LNCaP clone FGC (cell line): ENCODE data around the gene COL18A1.
"Not testable (repeated sequence)": the region's sequence is repeated elsewhere in the genome, so short reads cannot be mapped to it uniquely, and the experiment has no call there.

ENCODE experiments used
- DNase-seq: peaks from one replicate; pipeline ENCODE4 v3.0.0-alpha.2; 2011; ENCODE audit warnings: low read depth
- H3K4me3 ChIP-seq: 2 replicates; pipeline ENCODE4 v1.5.1; 2011; ENCODE audit warnings: mild to moderate bottlenecking, low read depth, low read length, control low read depth
- CTCF ChIP-seq: IDR thresholded peaks from 2 replicates; pipeline ENCODE4 v1.5.1; 2012; ENCODE audit warnings: mild to moderate bottlenecking; ENCODE audit not compliant: control insufficient read depth, insufficient read depth; ENCODE audit errors: extremely low read depth

COL18A1 gene

DNA sequence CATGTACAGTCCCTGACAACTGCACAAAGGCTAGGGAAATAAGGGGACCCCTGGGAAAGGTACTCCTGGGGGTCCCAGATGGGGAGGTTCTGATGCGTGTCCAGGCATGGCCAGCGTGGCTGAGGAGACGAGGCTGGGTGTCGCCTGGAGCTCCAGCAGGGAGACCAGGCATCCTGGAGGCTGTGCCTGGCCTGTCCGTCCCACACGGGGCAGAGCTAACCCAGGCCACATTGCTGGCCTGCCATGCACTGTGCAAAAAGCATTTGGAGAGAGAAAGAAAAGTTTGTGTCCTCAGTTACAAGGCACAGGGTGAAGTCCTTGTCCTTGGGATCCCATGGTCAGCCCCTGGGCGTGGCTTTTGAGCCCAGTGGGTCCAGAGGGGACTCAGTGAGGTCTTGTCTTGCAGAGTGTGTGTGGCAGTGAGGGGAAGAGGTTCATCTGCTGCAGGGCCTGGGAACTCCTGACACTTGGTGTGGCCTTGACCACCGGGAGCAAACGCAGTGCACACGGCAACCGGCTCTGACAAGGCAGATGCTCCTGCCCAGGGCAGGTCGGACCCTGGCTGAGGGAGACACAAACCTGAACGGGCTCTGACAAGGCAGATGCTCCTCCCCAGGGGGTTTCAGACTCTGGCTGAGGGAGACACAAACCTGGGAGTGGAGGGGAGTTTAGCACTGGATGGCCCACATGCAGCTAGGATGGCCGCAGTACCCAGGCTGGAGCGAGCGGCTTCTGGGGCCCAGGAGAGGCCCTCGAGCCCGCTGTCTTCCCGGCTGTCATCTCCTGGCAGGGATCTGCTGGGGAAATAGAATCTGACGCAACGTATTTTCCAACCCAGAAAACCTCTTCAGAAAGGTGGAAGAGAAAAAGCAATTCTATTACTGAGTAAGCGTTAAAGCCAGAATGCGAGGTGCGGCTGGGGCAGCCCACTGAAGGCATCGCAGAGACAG, 37.3 kb upstream of the COL18A1 start:
- no peak overlapping the region for H3K4me3 ChIP-seq
- DNase-seq, result no peak
- TF ChIP-seq CTCF, result no peak

- DNase-seq, H3K4me3 ChIP-seq: not testable (repeated sequence)
Measured at GRCh38 chr21:45369018-45369417, 35.9 kb upstream of the COL18A1 start.

GRCh38 chr21:45370575-45370974, 34.4 kb upstream of the COL18A1 start:
- H3K4me3 ChIP-seq, result no peak overlapping the region
- no peak for DNase-seq
- TF ChIP-seq CTCF, result no peak

- DNase-seq, result no peak
- no peak overlapping the region for H3K4me3 ChIP-seq
- no peak for TF ChIP-seq CTCF
Measured at GRCh38 chr21:45371081-45371480, 33.9 kb upstream of the COL18A1 start.

- H3K4me3 ChIP-seq, result no peak overlapping the region
- DNase-seq, result no peak
- TF ChIP-seq CTCF, result no peak
Measured at GRCh38 chr21:45371655-45372054, 33.3 kb upstream of the COL18A1 start.

- no peak overlapping the region for H3K4me3 ChIP-seq
- no peak for TF ChIP-seq CTCF
- DNase-seq, result no peak
Measured at GRCh38 chr21:45372732-45373355, 32.1 kb upstream of the COL18A1 start.

GRCh38 chr21:45373991-45374816, 30.8 kb upstream of the COL18A1 start:
- H3K4me3 ChIP-seq, result no peak overlapping the region
- TF ChIP-seq CTCF, result no peak
- no peak for DNase-seq
